HepG2 (cell line): ENCODE measurements around the gene CD44.

Experiments
- ATF7 ChIP-seq, 2 experiments: fragments of 450-650 bp in 1 of 2; sonication (generic) in 1 of 2; formaldehyde crosslinking in 1 of 2; IDR thresholded peaks; 2 replicates each; pipeline versions ENCODE4 v1.4.0 to v1.6.1; 2016 to 2020; ENCODE audit warnings: antibody characterized with exemption in 1 of 2, mild to moderate bottlenecking in 1 of 2, missing genetic modification reagents in 1 of 2
- HMG20A ChIP-seq: IDR thresholded peaks from 2 replicates; pipeline ENCODE4 v1.6.1; 2016; ENCODE audit warnings: borderline replicate concordance
- NCOA1 ChIP-seq: sonication (generic); formaldehyde crosslinking; IDR thresholded peaks from 2 replicates; pipeline ENCODE4 v1.9.0; 2021; ENCODE audit warnings: missing genetic modification reagents
- POLR2AphosphoS5 ChIP-seq: IDR thresholded peaks from 2 replicates; pipeline ENCODE4 v1.6.1; 2012; ENCODE audit warnings: low read depth, low read length
- ZSCAN9 ChIP-seq: IDR thresholded peaks from 2 replicates; pipeline ENCODE4 v1.6.1; 2016; ENCODE audit warnings: borderline replicate concordance
- TF ChIP-seq, protein P1 (sequence below): sonication (generic); formaldehyde crosslinking; IDR thresholded peaks from 2 replicates; pipeline ENCODE4 v1.5.0; 2020; ENCODE audit warnings: mild to moderate bottlenecking, missing genetic modification reagents, moderate library complexity
- TF ChIP-seq, protein P2 (sequence below): IDR thresholded peaks from 2 replicates; pipeline ENCODE4 v1.6.1; 2016; ENCODE audit warnings: low read depth

- no peak for TF ChIP-seq ZSCAN9 (CRISPR knock-in tag)
- TF ChIP-seq, protein P1, sequence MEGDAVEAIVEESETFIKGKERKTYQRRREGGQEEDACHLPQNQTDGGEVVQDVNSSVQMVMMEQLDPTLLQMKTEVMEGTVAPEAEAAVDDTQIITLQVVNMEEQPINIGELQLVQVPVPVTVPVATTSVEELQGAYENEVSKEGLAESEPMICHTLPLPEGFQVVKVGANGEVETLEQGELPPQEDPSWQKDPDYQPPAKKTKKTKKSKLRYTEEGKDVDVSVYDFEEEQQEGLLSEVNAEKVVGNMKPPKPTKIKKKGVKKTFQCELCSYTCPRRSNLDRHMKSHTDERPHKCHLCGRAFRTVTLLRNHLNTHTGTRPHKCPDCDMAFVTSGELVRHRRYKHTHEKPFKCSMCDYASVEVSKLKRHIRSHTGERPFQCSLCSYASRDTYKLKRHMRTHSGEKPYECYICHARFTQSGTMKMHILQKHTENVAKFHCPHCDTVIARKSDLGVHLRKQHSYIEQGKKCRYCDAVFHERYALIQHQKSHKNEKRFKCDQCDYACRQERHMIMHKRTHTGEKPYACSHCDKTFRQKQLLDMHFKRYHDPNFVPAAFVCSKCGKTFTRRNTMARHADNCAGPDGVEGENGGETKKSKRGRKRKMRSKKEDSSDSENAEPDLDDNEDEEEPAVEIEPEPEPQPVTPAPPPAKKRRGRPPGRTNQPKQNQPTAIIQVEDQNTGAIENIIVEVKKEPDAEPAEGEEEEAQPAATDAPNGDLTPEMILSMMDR (CRISPR knock-in tag), result no peak
- TF ChIP-seq, protein P2, sequence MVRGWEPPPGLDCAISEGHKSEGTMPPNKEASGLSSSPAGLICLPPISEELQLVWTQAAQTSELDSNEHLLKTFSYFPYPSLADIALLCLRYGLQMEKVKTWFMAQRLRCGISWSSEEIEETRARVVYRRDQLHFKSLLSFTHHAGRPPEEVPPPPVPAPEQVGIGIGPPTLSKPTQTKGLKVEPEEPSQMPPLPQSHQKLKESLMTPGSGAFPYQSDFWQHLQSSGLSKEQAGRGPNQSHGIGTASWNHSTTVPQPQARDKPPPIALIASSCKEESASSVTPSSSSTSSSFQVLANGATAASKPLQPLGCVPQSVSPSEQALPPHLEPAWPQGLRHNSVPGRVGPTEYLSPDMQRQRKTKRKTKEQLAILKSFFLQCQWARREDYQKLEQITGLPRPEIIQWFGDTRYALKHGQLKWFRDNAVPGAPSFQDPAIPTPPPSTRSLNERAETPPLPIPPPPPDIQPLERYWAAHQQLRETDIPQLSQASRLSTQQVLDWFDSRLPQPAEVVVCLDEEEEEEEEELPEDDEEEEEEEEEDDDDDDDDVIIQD (CRISPR knock-in tag), result no peak
- TF ChIP-seq ATF7 (IDR thresholded peaks at IDR 0.05), result no peak
- no peak for TF ChIP-seq ATF7 (CRISPR knock-in tag; IDR thresholded peaks at IDR 0.05)
- TF ChIP-seq POLR2AphosphoS5, result no peak
- no peak for TF ChIP-seq HMG20A
- TF ChIP-seq NCOA1 (CRISPR knock-in tag), result no peak
These were observed 19.1 kb downstream of the CD44 start for GRCh38 chr11:35157814-35158700.
